ENCODE results near the gene BMAL2. TPM values are rescaled to one million over a fixed set of nuclear protein-coding genes. Genes with fewer than 3 reads are reported as not detected.

Gene BMAL2
- total RNA-seq, 6 donors from 2014 or later = 2.1 to 7.5 (median 3.1) TPM

GRCh38 chr12:27330846-27331245 lies 1.8 kb upstream of the BMAL2 start:
- Histone ChIP-seq H3K27ac (no peak overlapping the region), H3K27me3 (peaks cover 0 to 5% (median 0%) of the 10 kb centered on the region in 4 donors), H3K36me3 (peaks cover 0 to 16% (median 3%) of the 10 kb centered on the region in 4 donors), H3K9me3 (no peaks in the 10 kb centered on the region), H3K4me1 (peaks cover 12 to 25% (median 23%) of the 10 kb centered on the region in 4 donors), H3K4me3 (no peak overlapping the region)
- DNase-seq = no peak
- no peak for ATAC-seq (ENCODE audit: low FRiP score in 2 of 2)
- TF ChIP-seq CTCF (IDR thresholded peaks at IDR 0.05) (no peak), POLR2A (IDR thresholded peaks at IDR 0.05) (no peak), POLR2AphosphoS5 (IDR thresholded peaks at IDR 0.05) (no peak), EP300 (IDR thresholded peaks at IDR 0.05) (no peak)
- WGBS, 2 donors = 77 to 79% methylated on average over 1 of the region's 1 CpG

- Histone ChIP-seq H3K4me3 (no peak overlapping the region), H3K36me3 (peaks cover 0 to 13% (median 2%) of the 10 kb centered on the region in 4 donors), H3K4me1 (peaks cover 12 to 25% (median 23%) of the 10 kb centered on the region in 4 donors), H3K27me3 (peaks cover 0 to 5% (median 0%) of the 10 kb centered on the region in 4 donors), H3K9me3 (no peaks in the 10 kb centered on the region), H3K27ac (no peak overlapping the region)
- WGBS, 2 donors = 32 to 40% methylated on average over 7 of the region's 7 CpGs
- peak in 1 of 2 donors; percentile 51 for TF ChIP-seq POLR2AphosphoS5 (IDR thresholded peaks at IDR 0.05)
- TF ChIP-seq EP300 (IDR thresholded peaks at IDR 0.05) = no peak
- ATAC-seq (ENCODE audit: low FRiP score in 2 of 2) (peak; percentile 61 to 72), DNase-seq (peak in 1 of 2 donors; percentile 20)
Observed at GRCh38 chr12:27331291-27331926, 1.2 kb upstream of the BMAL2 start.

DNA sequence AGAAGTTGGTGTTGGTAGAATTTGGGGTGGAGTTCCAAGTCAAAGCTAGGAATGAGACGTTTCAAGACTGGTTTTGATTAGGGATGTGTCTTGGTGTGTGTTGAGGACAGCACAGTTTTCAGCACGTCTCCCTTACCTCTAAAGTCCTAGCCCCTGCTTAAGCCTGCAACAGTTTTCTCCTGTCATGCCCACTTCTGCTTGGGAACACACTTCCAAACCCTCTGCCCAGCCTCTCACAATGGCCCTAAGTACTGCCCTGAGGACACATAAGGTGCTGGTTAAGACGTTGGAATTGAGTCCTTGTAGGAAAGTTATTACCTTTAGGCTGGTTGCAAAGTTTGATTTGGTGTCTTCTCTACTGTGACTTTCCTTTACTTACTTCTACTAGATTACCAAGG lies 710 bp upstream of the BMAL2 start:
- no peak for TF ChIP-seq CTCF (IDR thresholded peaks at IDR 0.05)
- no peak for TF ChIP-seq POLR2A (IDR thresholded peaks at IDR 0.05)
- TF ChIP-seq POLR2AphosphoS5 (IDR thresholded peaks at IDR 0.05) = no peak
- TF ChIP-seq EP300 (IDR thresholded peaks at IDR 0.05) = no peak
- WGBS, 2 donors = 40 to 51% methylated on average over 3 of the region's 3 CpGs
- Histone ChIP-seq H3K36me3 (peaks cover 0 to 8% (median 0%) of the 10 kb centered on the region in 4 donors), H3K4me1 (peaks cover 12 to 25% (median 23%) of the 10 kb centered on the region in 4 donors), H3K27ac (no peak overlapping the region), H3K9me3 (no peaks in the 10 kb centered on the region), H3K27me3 (peaks cover 0 to 5% (median 0%) of the 10 kb centered on the region in 4 donors), H3K4me3 (peak overlapping the region in 2 of 4 donors; percentile 76 to 82)
- no peak for ATAC-seq (ENCODE audit: low FRiP score in 2 of 2)
- no peak for DNase-seq

GRCh38 chr12:27332407-27332713 lies 276 bp upstream of the BMAL2 start:
- DNase-seq (no peak), ATAC-seq (ENCODE audit: low FRiP score in 2 of 2) (no peak)
- WGBS, 2 donors = 10 to 19% methylated on average over 10 of the region's 10 CpGs
- Histone ChIP-seq H3K27ac (peak overlapping the region in 1 of 4 donors; percentile 63), H3K4me1 (peaks cover 12 to 25% (median 23%) of the 10 kb centered on the region in 4 donors), H3K9me3 (no peaks in the 10 kb centered on the region), H3K36me3 (peaks cover 0 to 4% (median 0%) of the 10 kb centered on the region in 4 donors), H3K27me3 (peaks cover 0 to 5% (median 0%) of the 10 kb centered on the region in 4 donors), H3K4me3 (peak overlapping the region; percentile 39 to 88 (median 79))
- TF ChIP-seq POLR2AphosphoS5 (IDR thresholded peaks at IDR 0.05) (no peak), EP300 (IDR thresholded peaks at IDR 0.05) (no peak), CTCF (IDR thresholded peaks at IDR 0.05) (no peak), POLR2A (IDR thresholded peaks at IDR 0.05) (no peak)

DNA sequence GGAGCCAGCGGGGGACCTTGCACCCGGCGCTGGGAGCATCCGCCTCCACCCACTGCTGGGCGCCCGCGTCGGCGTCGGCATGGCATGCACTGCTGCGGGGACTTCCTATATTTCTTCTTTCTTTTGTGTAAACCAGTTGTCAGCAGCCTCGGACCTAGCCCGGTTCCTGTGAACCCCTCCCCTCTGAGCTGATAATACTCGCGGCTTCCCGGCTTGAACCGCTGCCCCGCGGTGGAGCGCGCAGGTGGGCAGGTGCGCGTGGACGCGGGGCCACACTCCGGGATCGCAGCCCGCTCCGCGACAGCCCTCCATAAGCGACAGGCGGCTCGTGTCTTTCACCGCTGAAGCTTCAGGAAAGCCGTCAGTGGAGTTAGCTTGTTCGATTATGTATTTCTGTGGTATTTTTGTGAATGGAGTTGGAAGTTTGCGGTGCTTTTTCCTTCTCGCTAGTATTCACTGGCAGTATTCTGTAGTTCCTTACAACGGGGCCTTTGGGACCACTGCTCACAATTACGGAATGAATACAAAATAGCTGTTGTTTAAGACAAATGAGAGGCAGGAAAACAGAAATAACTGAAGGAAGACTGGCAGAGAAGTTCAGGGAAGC lies 870 bp downstream of the BMAL2 start:
- peak overlapping the region in 1 of 4 donors; percentile 63 for H3K27ac ChIP-seq
- peak in 1 of 2 donors; percentile 53 for DNase-seq
- H3K9me3 ChIP-seq = no peaks in the 10 kb centered on the region
- peak in 1 of 2 donors; percentile 69 for ATAC-seq (ENCODE audit: low FRiP score in 2 of 2)
- TF ChIP-seq POLR2A (IDR thresholded peaks at IDR 0.05) (no peak), POLR2AphosphoS5 (IDR thresholded peaks at IDR 0.05) (no peak), CTCF (IDR thresholded peaks at IDR 0.05) (no peak), EP300 (IDR thresholded peaks at IDR 0.05) (no peak)
- H3K27me3 ChIP-seq = peaks cover 0 to 5% (median 0%) of the 10 kb centered on the region in 4 donors
- no peaks in the 10 kb centered on the region for H3K36me3 ChIP-seq
- peaks cover 12 to 25% (median 23%) of the 10 kb centered on the region in 4 donors for H3K4me1 ChIP-seq
- H3K4me3 ChIP-seq = peak overlapping the region; percentile 64 to 88 (median 79)
- WGBS, 2 donors = 2 to 4% methylated on average over 22 to 40 of the region's 40 CpGs

Data from upper lobe of left lung (tissue), 6 donors.